K562 (cell line): Measurements from ENCODE around the gene OR10J4. TPM values are rescaled to one million over a fixed set of nuclear protein-coding genes. Genes with fewer than 3 reads are reported as not detected.

Source experiments
- ATAC-seq: fragments of 200-7000 bp; cut with Tn5 transposase; 3 replicates; pipeline ENCODE4 v1.9.1; 2020; ENCODE audit warnings: moderate library complexity
- BruUV-seq: library from RNA; stranded (reverse); fragments of 400-500 nt; replicated peaks from 2 replicates; lab custom pipeline; 2021; lab: Mats Ljungman, UMichigan
- CTCF ChIA-PET: fragments of 300-600 bp; formaldehyde crosslinking; extraction: SDS; loops from one replicate; lab custom pipeline; 2021; ENCODE audit warnings: low intra/inter-chr PET ratio; lab: Yijun Ruan, JAX
- POLR2A ChIA-PET: fragments of 300-600, 350-650 bp; sonication (Branson Sonifier 250); formaldehyde crosslinking; extraction: SDS; loops from one replicate; lab custom pipeline; 2021; ENCODE audit warnings: antibody characterized with exemption, inconsistent platforms; lab: Yijun Ruan, JAX
- DNase-seq, 4 experiments: peaks; one replicate each; pipeline versions ENCODE4 v3.0.0 to v3.0.0-alpha.2; 2011 to 2018; ENCODE audit warnings: low spot score in 3 of 4, mixed read lengths in 3 of 4; ENCODE audit errors: extremely low read depth in 1 of 4
- FAIRE-seq: peaks from 2 replicates; lab custom pipeline; 2011; peaks lifted over from hg19 to GRCh38; lab: Jason Lieb, UNC
- H2AFZ ChIP-seq: 2 replicates; pipeline ENCODE4 v1.6.0; 2011; ENCODE audit warnings: low read depth, low read length, control low read depth, inconsistent platforms
- H3K27ac ChIP-seq: fragments of 200-600 bp; 3 replicates; pipeline ENCODE4 v1.8.0; 2011; ENCODE audit warnings: low read depth, mild to moderate bottlenecking, control low read depth, inconsistent platforms, low read length, moderate library complexity, mixed read lengths; ENCODE audit errors: extremely low read depth
- H3K27me3 ChIP-seq, 2 experiments: fragments of 300-600 bp in 1 of 2; 2 replicates in 1 of 2; 3 replicates in 1 of 2; pipeline versions ENCODE4 v1.6.0 to v1.8.0; 2011; ENCODE audit warnings: inconsistent platforms in 2 of 2, low read length in 2 of 2, mild to moderate bottlenecking in 1 of 2, mixed read lengths in 1 of 2, moderate library complexity in 1 of 2; ENCODE audit not compliant: control insufficient read depth in 2 of 2, insufficient read depth in 2 of 2
- H3K36me3 ChIP-seq: fragments of 300-600 bp; 3 replicates; pipeline ENCODE4 v1.8.0; 2011; ENCODE audit warnings: mild to moderate bottlenecking, low read length, inconsistent platforms; ENCODE audit not compliant: control insufficient read depth, insufficient read depth
- H3K4me1 ChIP-seq, 2 experiments: fragments of 200-600 bp in 1 of 2; replicated peaks in 1 of 2; 2 replicates in 1 of 2; 3 replicates in 1 of 2; pipeline versions ENCODE4 v1.5.1 to v1.8.0; 2011; ENCODE audit warnings: inconsistent platforms in 2 of 2, low read length in 2 of 2, mild to moderate bottlenecking in 1 of 2, mixed read lengths in 1 of 2, moderate library complexity in 1 of 2; ENCODE audit not compliant: control insufficient read depth in 2 of 2, insufficient read depth in 2 of 2
- H3K4me2 ChIP-seq: 2 replicates; pipeline ENCODE4 v1.6.1; 2011; ENCODE audit warnings: low read length, control low read depth, inconsistent platforms, mixed read lengths; ENCODE audit not compliant: insufficient read depth
- H3K4me3 ChIP-seq: fragments of 200-600 bp; sonication (generic), shearing (Covaris generic); 2 replicates; pipeline ENCODE4 v1.5.1; 2016; ENCODE audit warnings: control low read depth, inconsistent platforms
- H3K79me2 ChIP-seq: fragments of 200-600 bp; 3 replicates; pipeline ENCODE4 v1.8.0; 2011; ENCODE audit warnings: low read length, inconsistent platforms; ENCODE audit not compliant: control insufficient read depth, insufficient read depth
- H3K9ac ChIP-seq, 2 experiments: 2 replicates each; pipeline versions ENCODE4 v1.6.0 to v1.6.1; 2011; ENCODE audit warnings: low read depth in 2 of 2, low read length in 2 of 2, control low read depth in 1 of 2, inconsistent platforms in 1 of 2, mild to moderate bottlenecking in 1 of 2, mixed read lengths in 1 of 2; ENCODE audit not compliant: insufficient read depth in 1 of 2
- H3K9me1 ChIP-seq: one replicate; pipeline ENCODE4 v1.6.0; 2011; ENCODE audit warnings: inconsistent platforms, mild to moderate bottlenecking, low read length, moderate library complexity; ENCODE audit not compliant: control insufficient read depth, insufficient read depth
- H3K9me3 ChIP-seq: replicated peaks from 2 replicates; pipeline ENCODE4 v1.5.1; 2011; ENCODE audit warnings: low read depth, low read length, inconsistent platforms; ENCODE audit not compliant: control insufficient read depth, insufficient read depth
- H4K20me1 ChIP-seq: replicated peaks from 2 replicates; pipeline ENCODE4 v1.6.1; 2011; ENCODE audit warnings: low read length, inconsistent platforms, mixed read lengths; ENCODE audit not compliant: control insufficient read depth, insufficient read depth
- CBX5 ChIP-seq: IDR thresholded peaks from 2 replicates; pipeline ENCODE4 v1.6.1; 2014; ENCODE audit warnings: low read depth, borderline replicate concordance
- CSDE1 ChIP-seq, 2 experiments: fragments of 450-650 bp; IDR thresholded peaks; 2 replicates each; pipeline ENCODE4 v1.6.1; 2016; ENCODE audit warnings: mild to moderate bottlenecking in 1 of 2
- DLX4 ChIP-seq: fragments of 250-450 bp; sonication (Bioruptor Pico); IDR thresholded peaks from 2 replicates; pipeline ENCODE4 v1.6.1; 2021; ENCODE audit warnings: mild to moderate bottlenecking
- HOXB6 ChIP-seq: fragments of 250-450 bp; sonication (Bioruptor Pico); IDR thresholded peaks from 2 replicates; pipeline ENCODE4 v1.5.1; 2022; ENCODE audit warnings: mild to moderate bottlenecking, borderline replicate concordance
- ILF3 ChIP-seq: fragments of 450-650 bp; IDR thresholded peaks from 2 replicates; pipeline ENCODE4 v1.6.1; 2018; ENCODE audit warnings: antibody characterized with exemption, mild to moderate bottlenecking, moderate library complexity, borderline replicate concordance
- ILK ChIP-seq: fragments of 450-650 bp; IDR thresholded peaks from 2 replicates; pipeline ENCODE4 v1.6.1; 2016; ENCODE audit warnings: missing genetic modification characterization, low read depth, mild to moderate bottlenecking, missing compliant biosample characterization, moderate library complexity, borderline replicate concordance
- SMARCB1 ChIP-seq: IDR thresholded peaks from 2 replicates; pipeline ENCODE4 v1.6.1; 2011; ENCODE audit warnings: improper control_type of control experiment, low read depth; ENCODE audit not compliant: insufficient read length
- ZNF512 ChIP-seq: IDR thresholded peaks from 2 replicates; pipeline ENCODE4 v1.6.1; 2016; ENCODE audit warnings: missing genetic modification characterization, missing compliant biosample characterization
- WGBS: fragments of 100-300 bp; shearing (Covaris generic); methylation state at CpG from one replicate; pipeline ENCODE4 v1.1.6; 2016; ENCODE audit warnings: low coverage, mixed read lengths; ENCODE audit not compliant: insufficient coverage; ENCODE audit errors: missing lambda C conversion rate; 5-methylcytosine and 5-hydroxymethylcytosine counted together
- in situ Hi-C: fragments of 300-500 bp; cut with MboI; formaldehyde crosslinking; loops from 4 replicates; pipeline ENCODE4 v1.15.0; 2018; ENCODE audit warnings: inconsistent platforms, mixed read lengths
- intact Hi-C: fragments of 100-400 bp; cut with micrococcal nuclease; formaldehyde crosslinking; loops from 2 replicates; pipeline ENCODE4 v1.14.2; 2022
- polyA plus RNA-seq, 8 experiments: library from polyadenylated mRNA; depleted of rRNA in 4 of 8; stranded (reverse) in 5 of 8; unstranded in 3 of 8; fragments of >200 nt; fragmentation: Nextera tagmentation in 2 of 8; fragmentation: Illumina TruSeq in 1 of 8; extraction: Ambion mirVana in 2 of 8; extraction: Trizol in 1 of 8; gene quantifications; 2 replicates each; pipeline versions ENCODE4 v1.2.1 to v1.2.3, GENCODE V29; 2011 to 2014; ENCODE audit warnings: inconsistent platforms in 1 of 8, missing spikeins in 1 of 8
- total RNA-seq, 7 experiments: library from RNA; depleted of rRNA in 6 of 7; stranded (reverse); fragments of >200 nt in 6 of 7; fragmentation: Illumina TruSeq in 2 of 7; extraction: Trizol in 2 of 7; gene quantifications; 2 replicates each; pipeline versions ENCODE4 v1.2.1 to v1.2.3, GENCODE V29; 2011 to 2021; ENCODE audit warnings: low replicate concordance in 1 of 7
- TF ChIP-seq, protein P1 (sequence below): fragments of 200-600 bp; sonication (generic); IDR thresholded peaks from one replicate; pipeline ENCODE4 v1.6.1; 2012; ENCODE audit warnings: mild to moderate bottlenecking, low read depth, low read length, inconsistent platforms

The OR10J4 gene
- total and polyA plus RNA-seq, 9 of the 15 experiments (the other 6 are each of a cell fraction or from before 2014, with no cell fraction given) = not detected

- H3K36me3 ChIP-seq = no peaks in the 10 kb centered on the region
- no peak for TF ChIP-seq ILF3
- TF ChIP-seq CSDE1 (IDR thresholded peaks at IDR 0.05) = no peak
- TF ChIP-seq, protein P1, sequence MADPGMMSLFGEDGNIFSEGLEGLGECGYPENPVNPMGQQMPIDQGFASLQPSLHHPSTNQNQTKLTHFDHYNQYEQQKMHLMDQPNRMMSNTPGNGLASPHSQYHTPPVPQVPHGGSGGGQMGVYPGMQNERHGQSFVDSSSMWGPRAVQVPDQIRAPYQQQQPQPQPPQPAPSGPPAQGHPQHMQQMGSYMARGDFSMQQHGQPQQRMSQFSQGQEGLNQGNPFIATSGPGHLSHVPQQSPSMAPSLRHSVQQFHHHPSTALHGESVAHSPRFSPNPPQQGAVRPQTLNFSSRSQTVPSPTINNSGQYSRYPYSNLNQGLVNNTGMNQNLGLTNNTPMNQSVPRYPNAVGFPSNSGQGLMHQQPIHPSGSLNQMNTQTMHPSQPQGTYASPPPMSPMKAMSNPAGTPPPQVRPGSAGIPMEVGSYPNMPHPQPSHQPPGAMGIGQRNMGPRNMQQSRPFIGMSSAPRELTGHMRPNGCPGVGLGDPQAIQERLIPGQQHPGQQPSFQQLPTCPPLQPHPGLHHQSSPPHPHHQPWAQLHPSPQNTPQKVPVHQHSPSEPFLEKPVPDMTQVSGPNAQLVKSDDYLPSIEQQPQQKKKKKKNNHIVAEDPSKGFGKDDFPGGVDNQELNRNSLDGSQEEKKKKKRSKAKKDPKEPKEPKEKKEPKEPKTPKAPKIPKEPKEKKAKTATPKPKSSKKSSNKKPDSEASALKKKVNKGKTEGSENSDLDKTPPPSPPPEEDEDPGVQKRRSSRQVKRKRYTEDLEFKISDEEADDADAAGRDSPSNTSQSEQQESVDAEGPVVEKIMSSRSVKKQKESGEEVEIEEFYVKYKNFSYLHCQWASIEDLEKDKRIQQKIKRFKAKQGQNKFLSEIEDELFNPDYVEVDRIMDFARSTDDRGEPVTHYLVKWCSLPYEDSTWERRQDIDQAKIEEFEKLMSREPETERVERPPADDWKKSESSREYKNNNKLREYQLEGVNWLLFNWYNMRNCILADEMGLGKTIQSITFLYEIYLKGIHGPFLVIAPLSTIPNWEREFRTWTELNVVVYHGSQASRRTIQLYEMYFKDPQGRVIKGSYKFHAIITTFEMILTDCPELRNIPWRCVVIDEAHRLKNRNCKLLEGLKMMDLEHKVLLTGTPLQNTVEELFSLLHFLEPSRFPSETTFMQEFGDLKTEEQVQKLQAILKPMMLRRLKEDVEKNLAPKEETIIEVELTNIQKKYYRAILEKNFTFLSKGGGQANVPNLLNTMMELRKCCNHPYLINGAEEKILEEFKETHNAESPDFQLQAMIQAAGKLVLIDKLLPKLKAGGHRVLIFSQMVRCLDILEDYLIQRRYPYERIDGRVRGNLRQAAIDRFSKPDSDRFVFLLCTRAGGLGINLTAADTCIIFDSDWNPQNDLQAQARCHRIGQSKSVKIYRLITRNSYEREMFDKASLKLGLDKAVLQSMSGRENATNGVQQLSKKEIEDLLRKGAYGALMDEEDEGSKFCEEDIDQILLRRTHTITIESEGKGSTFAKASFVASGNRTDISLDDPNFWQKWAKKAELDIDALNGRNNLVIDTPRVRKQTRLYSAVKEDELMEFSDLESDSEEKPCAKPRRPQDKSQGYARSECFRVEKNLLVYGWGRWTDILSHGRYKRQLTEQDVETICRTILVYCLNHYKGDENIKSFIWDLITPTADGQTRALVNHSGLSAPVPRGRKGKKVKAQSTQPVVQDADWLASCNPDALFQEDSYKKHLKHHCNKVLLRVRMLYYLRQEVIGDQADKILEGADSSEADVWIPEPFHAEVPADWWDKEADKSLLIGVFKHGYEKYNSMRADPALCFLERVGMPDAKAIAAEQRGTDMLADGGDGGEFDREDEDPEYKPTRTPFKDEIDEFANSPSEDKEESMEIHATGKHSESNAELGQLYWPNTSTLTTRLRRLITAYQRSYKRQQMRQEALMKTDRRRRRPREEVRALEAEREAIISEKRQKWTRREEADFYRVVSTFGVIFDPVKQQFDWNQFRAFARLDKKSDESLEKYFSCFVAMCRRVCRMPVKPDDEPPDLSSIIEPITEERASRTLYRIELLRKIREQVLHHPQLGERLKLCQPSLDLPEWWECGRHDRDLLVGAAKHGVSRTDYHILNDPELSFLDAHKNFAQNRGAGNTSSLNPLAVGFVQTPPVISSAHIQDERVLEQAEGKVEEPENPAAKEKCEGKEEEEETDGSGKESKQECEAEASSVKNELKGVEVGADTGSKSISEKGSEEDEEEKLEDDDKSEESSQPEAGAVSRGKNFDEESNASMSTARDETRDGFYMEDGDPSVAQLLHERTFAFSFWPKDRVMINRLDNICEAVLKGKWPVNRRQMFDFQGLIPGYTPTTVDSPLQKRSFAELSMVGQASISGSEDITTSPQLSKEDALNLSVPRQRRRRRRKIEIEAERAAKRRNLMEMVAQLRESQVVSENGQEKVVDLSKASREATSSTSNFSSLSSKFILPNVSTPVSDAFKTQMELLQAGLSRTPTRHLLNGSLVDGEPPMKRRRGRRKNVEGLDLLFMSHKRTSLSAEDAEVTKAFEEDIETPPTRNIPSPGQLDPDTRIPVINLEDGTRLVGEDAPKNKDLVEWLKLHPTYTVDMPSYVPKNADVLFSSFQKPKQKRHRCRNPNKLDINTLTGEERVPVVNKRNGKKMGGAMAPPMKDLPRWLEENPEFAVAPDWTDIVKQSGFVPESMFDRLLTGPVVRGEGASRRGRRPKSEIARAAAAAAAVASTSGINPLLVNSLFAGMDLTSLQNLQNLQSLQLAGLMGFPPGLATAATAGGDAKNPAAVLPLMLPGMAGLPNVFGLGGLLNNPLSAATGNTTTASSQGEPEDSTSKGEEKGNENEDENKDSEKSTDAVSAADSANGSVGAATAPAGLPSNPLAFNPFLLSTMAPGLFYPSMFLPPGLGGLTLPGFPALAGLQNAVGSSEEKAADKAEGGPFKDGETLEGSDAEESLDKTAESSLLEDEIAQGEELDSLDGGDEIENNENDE = no peak
- no peak for TF ChIP-seq DLX4 (CRISPR knock-in tag)
- TF ChIP-seq ILK (tag) = no peak
- no peak for TF ChIP-seq HOXB6 (CRISPR knock-in tag)
- no peak for TF ChIP-seq CBX5
- no peak for TF ChIP-seq ZNF512 (tag)
- TF ChIP-seq SMARCB1 = no peak
Observed at GRCh38 chr1:159469921-159470533, 38.0 kb downstream of the OR10J4 start.

More at GRCh38 chr1:159469921-159470533, 38.0 kb downstream of the OR10J4 start:
- Histone ChIP-seq H3K27ac (no peak overlapping the region), H3K79me2 (no peaks in the 10 kb centered on the region), H3K9ac (no peak overlapping the region), H3K27me3 (no peaks in the 10 kb centered on the region), H4K20me1 (no peaks in the 10 kb centered on the region), H3K4me2 (no peak overlapping the region), H3K4me3 (no peak overlapping the region), H3K4me1 (no peaks in the 10 kb centered on the region), H3K9me1 (no peaks in the 10 kb centered on the region), H3K9me3 (0 out of 2 replicates have a peak, but pooled peaks cover 2% of the 10 kb centered on the region), H2AFZ (no peak overlapping the region)
- no TSS peak for BruUV-seq
- intact Hi-C loops (no loop called here), in situ Hi-C loops (no loop called here)
- 0% methylated on average over 4 of the region's 4 CpGs for WGBS
- FAIRE-seq = no peak
- no peak for DNase-seq
- ChIA-PET CTCF (no interaction called here), POLR2A (interaction anchor here (0.6 kb wide), 1 partner anchor 10 kb away, joined by 3 read pairs; no protein-coding TSS in a partner anchor)
- ATAC-seq = no peak
